GM21423 (cell line): ENCODE results near the gene SLC6A8.
"Not testable (repeated sequence)": the region's sequence is repeated elsewhere in the genome, so short reads cannot be mapped to it uniquely, and the experiment has no call there.

Source experiments
- ATAC-seq: cut with Tn5 transposase; IDR thresholded peaks from one replicate; pipeline ENCODE4 v1.9.1; 2021; ENCODE audit warnings: mild to moderate bottlenecking, moderate library complexity; ENCODE audit not compliant: unreplicated experiment

SLC6A8 gene

DNA sequence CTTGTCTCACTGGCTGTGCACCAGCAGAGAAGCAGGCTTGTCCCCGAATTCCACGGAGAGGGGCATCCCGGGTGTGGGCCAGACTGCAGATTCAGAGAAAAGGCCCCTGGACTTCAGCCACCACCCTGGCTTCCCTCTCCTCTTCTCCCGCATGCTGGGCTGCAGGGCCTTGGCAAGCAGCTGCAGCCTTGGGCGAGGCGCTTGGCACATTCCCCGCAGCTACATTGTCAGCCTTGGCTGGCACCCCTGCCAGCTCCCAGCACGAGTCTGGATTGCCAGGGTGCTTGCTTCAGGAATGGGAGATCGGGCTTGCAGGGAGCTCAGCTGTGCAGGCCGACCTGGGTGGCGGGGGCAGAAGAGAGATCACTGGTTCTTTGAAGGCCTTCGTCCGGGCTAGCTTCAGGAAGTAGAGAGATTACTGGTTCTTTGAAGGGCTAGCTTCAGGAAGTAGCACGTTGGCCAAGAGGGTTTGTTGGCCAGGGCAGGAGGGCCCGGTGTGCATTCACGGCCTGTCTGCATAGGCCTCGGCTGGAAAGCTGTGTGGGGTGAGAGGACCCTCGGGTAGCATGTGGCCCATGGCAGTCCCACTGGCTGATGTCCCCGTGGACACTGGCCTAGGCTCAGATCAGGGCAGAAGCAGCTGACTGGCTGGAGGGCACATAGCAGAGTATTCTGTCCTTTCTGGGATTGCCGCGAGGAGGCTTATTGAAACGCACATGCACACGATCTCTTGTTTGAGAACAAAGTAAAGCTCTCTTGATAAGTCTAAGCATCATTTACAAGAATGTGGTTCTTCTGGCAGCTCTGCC lies 39.6 kb downstream of the SLC6A8 start:
- ATAC-seq, result no peak

- no peak for ATAC-seq
Measured at GRCh38 chrX:153728095-153728494, 40.4 kb downstream of the SLC6A8 start.

DNA sequence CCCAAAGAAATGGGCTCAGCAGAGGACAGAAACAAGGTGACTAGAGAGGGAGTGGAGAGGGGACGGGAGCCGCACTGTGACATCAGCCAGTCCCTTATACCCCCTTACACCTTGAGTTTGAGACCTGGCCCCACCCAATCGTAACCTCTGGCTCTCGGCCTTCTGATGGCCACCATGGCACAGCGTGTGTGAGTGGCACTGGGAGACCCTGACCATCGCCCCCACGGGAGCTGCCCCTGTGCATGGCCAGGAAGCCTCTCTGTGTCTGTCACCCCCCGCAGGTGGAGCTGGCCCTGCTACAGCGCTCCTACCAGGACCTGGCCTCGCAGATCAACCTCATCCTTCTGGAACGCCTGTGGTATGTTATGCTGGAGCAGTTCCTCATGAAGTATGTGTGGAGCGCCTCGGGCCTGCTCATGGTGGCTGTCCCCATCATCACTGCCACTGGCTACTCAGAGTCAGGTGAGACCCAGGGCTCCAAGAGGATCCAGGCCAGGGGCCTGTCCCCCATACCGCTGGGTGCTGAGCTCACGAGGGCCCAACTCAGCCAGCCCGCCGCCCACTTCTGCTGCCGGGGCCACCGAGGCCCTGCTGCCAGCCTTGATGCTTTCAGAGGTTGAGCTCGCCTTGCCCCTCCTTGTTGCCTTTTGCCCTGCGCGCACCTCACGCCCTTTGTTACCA lies 41.4 kb downstream of the SLC6A8 start:
- ATAC-seq, result no peak

- not testable (repeated sequence) for ATAC-seq
Measured at GRCh38 chrX:153730115-153730514, 42.4 kb downstream of the SLC6A8 start.

GRCh38 chrX:153731117-153731844 lies 43.6 kb downstream of the SLC6A8 start:
- no peak for ATAC-seq

DNA sequence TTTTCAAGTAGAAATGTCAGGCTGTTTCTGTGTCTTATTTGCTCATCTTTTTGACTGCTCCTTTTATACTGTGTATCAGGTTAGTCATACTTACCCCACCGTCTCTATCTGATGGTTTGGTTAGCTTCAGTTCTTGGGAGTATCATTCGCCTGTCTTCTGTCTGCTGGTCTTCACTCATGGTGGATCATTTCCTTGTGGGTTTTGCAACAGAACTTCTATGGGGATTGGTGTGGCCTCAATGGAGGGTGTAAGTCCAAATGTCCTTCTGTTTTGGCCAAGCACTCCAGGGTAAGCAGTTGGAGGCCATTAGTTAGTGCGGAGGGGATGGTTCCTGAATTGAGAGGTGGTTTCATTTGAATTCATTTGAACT lies 44.1 kb downstream of the SLC6A8 start:
- no peak for ATAC-seq

GRCh38 chrX:153732401-153732800 lies 44.7 kb downstream of the SLC6A8 start:
- ATAC-seq, result no peak

DNA sequence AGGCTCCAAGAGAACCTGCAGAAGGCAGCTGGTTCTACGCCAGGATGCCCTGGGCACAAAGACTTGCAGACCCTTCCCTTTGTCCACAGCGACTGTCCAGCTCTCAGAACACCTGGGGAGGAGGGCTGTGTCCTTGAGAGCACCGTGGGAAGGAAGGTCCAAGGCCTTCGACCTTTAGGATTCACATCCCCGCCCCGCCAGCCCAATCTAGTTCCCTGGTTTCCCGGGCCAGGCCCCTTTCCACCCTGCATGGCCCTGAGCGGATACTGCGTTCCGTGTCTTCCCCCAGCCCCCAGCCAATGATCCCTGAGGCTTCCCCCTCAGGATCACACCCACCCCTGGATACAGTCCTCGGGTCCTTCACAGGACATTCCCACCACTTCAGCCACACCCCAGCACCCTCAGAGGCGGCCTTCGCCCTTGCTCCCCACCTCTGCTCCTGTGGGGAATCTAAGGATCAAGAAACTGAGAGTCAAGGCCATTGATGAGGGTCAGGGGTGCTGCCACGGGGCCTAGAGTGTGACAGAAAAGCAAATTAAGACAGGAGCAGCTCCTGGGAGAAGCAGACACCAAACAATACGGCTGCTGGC lies 46.0 kb downstream of the SLC6A8 start:
- ATAC-seq, result no peak

- no peak for ATAC-seq
Measured at GRCh38 chrX:153734871-153735270, 47.1 kb downstream of the SLC6A8 start.

GRCh38 chrX:153735274-153735673 lies 47.5 kb downstream of the SLC6A8 start:
- ATAC-seq, result no peak

DNA sequence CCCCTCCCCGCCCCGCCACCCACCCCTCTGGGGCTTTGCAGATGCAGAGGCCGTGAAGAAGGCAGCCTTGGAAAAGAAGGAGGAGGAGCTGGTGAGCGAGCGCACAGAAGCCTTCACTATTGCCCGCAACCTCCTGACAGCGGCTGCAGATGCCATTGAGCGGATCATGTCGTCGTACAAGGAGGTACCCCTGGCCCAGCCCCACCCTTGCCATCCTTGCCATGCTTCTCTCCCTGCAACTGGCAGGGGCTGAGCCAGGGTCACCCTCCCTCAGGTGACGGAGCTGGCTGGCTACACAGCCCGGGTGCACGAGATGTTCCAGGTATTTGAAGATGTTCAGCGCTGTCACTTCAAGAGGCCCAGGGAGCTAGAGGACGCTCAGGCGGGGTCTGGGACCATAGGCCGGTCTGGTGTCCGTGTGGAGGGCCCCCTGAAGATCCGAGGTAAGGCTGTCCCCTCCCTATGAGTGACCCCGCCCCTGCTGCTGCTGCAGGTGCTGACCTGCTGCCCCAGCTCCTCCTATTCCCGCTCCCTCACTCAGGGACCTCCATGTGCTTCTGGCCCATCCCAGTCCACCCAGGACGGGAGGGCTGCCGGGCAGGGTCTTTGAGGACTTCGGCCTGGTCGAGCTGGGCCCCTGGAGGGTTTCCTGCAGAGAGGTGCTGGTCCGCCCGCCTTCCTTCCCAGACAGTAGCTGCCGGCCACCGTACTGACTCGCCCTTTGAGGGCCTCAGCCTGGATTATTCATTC lies 48.5 kb downstream of the SLC6A8 start:
- no peak for ATAC-seq

DNA sequence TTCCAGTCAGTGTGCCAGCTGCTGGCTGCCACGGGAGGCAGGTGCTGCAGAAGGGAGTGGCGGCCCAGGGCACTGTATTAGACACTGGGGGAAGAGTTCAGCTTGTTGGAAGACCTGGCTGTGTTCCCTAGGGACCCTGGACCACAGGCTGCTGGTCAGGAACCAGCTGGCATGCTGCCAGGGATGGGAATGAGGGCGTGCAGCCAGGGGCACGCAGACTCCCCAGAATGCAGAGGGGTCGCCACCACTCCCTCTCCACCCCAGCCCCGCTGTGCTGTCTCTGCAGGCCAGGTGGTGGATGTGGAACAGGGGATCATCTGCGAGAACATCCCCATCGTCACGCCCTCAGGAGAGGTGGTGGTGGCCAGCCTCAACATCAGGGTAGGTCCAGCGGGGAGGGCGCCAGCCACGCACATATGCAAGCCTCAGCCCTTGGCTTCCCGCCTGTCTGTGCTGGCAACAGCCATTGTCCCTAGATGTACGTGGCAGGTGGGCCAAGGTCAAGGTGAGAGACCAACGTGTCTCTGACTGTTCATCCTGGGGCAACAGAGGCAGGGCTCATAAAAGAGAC lies 49.2 kb downstream of the SLC6A8 start:
- ATAC-seq, result no peak

DNA sequence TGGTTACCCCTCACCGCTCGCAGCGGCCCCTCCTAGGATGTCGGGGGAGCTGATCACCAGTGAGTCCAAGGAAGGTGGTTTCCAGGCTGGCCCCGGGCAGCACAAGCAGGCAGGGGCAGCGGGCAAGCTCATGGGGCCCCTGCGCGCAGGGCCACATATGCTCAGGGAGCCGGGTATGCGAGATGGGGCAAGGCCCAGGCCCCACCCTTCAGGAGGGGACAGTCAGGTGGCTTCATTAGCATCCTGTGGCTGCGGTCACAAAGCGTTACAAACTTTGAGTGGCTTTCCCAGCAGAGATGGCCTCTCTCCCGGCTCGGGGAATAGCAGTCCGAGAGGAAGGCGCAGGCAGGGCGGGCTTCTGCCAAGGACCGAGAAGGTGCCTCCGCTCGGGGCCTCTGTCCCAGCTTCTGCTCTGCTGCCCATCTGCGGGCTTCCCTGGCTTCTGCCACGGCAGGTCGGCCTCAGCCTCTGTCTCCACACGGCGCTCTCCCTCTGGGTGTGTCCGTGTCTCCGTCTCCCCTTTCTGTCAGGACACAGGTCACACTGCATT lies 50.4 kb downstream of the SLC6A8 start:
- ATAC-seq, result no peak

GRCh38 chrX:153739754-153740486 lies 52.2 kb downstream of the SLC6A8 start:
- no peak for ATAC-seq

DNA sequence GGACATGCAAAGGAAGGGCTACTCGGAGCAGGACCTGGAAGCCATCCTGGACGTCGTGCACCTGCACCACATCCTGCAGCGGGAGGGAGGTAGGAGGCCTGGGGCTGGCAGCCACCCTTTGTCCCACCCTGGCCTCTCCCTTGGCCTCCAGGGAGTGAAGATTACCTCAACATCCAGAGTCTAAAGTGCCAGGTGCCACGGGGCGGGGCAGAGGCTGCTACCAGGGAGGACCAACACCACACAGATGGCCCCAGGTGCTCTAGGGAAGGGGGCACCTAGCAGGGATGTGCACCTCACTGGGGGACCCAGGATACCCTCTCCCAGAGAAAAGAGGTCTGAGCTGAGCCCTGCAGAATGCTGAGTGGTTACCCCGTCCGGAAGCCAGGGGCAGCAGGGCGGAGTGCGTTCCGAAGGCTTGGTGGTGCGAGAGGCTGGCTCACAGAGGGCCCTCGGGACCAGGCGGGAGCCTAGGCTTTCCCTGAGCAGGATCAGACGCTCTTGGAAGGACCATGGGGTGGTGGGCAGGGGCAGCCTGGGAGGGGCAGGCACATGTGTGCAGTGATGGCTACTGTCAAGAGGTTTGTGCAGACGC lies 53.0 kb downstream of the SLC6A8 start:
- no peak for ATAC-seq

DNA sequence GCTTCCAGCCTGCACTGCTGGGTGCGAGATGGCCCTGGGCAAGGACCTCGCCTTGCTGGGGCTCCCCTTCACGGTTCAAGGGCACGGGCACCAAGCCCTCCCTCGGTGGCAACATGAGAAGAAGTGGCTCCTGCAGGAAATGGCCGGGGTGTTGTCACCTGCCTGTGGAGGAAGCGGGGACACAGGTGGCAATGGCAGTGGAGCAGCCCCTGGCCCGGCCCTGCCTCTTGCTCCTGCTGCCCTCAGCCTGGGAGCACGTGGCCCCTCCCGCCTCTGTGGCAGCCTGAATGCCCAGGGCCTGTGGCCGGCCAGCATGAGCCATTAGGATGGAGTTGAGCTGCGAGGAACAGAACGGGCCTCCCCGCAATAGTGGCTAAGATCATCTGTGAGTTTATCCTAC lies 53.7 kb downstream of the SLC6A8 start:
- ATAC-seq, result no peak

DNA sequence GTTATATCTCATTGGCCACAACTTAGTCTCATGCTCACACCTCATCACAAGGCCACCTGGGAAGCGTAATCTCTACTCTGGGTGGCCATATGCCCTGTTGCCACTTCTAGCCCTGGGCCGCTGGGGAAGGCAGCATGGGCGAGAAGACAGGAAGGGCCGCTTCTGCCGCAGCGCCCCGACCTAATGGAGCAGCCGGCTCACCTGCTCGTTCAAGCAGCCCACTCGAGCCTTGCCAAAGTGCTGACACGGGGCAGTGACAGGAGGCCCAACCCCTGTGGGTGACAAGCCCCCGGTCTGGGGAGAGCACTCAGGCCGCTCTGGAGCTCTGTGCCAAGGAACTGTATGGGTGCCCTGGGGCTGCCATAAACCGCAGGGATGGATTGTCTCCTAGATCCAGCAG lies 54.4 kb downstream of the SLC6A8 start:
- not testable (repeated sequence) for ATAC-seq

DNA sequence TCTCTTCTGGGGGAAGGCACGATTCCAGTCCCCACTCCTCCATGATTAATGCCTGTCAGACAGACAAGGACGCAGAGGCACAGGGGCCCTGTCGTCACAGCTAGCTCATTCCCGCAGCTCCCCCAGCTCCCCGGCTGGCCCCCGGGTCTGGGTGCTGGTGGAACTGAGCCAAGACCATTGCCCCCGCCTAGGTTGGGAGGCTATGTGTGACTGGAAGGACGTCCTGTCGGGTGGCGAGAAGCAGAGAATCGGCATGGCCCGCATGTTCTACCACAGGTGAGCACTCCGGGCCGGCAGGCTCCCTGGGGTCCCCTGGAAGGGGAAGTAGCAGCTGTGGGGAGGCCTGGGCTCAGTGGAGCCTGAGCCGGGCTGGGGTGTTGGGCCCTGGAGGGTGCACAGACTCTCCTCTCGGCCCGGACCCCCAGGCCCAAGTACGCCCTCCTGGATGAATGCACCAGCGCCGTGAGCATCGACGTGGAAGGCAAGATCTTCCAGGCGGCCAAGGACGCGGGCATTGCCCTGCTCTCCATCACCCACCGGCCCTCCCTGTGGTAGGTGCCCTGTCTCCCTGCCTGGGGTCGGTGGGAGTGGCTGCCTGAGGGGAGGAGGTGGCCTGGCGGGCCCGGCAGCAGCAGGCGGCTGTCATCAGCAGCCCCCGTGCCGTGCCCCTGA lies 55.2 kb downstream of the SLC6A8 start:
- not testable (repeated sequence) for ATAC-seq
